ENCODE results near the gene SIDT1. TPM values are rescaled to one million over a fixed set of nuclear protein-coding genes. Genes with fewer than 3 reads are reported as not detected.

Gene SIDT1
- under 0.01 and 0.24 TPM in 2 replicates for total RNA-seq

DNA sequence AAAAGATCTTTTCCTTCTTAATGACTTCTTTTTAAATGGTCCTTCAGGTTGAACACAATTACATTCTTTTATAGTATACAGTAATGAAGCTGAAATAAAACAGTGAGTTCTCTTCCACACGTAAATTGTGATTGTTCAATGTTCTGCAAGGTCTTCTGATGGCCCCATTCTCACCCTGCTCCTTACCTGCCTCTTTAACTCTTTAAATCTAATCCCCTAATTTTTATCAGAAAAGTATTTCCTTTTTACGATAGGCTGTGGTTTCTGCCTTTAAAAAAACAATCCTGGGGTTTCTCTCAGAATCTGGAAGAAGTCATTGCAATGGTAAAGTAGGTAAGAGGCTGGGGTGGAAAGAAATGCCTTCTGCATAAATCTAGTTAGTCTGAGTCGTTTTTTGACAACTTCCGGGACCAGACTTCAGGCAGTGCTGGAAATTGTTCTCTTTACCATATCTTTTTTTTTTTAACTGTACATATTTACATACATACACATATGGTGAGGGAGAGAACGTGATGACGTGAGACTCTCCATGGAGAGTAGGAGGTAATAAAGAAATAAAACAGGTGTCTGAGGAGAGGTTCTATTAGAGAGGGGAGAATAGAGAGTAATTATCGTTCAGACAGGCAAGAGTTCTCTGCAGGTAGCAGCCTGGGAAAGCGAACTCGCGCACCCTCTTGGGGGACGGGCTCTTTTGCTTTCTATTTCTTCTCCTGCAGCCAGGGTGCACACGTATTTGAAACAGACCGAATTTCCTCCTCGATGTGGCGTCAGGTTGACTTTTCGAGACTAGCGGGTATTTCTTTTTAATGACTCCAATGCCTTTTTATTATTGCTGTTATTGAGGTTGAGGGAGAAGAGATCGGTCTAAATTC, at the start of gene SIDT1:
TSS of gene SIDT1 (plus strand) at position 730 of the 872 bp plus-strand sequence. CDS start 467 bp downstream, outside the sequence.

Other genes starting within 250 kb of the SIDT1 start
- 1.1 and 1.7 TPM in 2 replicates for gene CFAP44, start 91.1 kb upstream of the SIDT1 start, total RNA-seq
- gene SPICE1, start 17.4 kb upstream of the SIDT1 start, total RNA-seq = 5.8 and 6.7 TPM in 2 replicates
- 3.6 and 4.9 TPM in 2 replicates for gene USF3, start 164.1 kb downstream of the SIDT1 start, total RNA-seq
- 186 and 240 TPM in 2 replicates for gene NAA50, start 213.7 kb downstream of the SIDT1 start, total RNA-seq
- gene ATP6V1A, start 214.5 kb downstream of the SIDT1 start, total RNA-seq = 64.3 and 70.1 TPM in 2 replicates

Measured in tracheal epithelial cell (primary cell).